Measurements from ENCODE around the gene ZNF561. TPM values are rescaled to one million over a fixed set of nuclear protein-coding genes. Genes with fewer than 3 reads are reported as not detected.

ZNF561 gene
- polyA plus RNA-seq (2013): 34.5 and 34.6 TPM in 2 replicates

DNA sequence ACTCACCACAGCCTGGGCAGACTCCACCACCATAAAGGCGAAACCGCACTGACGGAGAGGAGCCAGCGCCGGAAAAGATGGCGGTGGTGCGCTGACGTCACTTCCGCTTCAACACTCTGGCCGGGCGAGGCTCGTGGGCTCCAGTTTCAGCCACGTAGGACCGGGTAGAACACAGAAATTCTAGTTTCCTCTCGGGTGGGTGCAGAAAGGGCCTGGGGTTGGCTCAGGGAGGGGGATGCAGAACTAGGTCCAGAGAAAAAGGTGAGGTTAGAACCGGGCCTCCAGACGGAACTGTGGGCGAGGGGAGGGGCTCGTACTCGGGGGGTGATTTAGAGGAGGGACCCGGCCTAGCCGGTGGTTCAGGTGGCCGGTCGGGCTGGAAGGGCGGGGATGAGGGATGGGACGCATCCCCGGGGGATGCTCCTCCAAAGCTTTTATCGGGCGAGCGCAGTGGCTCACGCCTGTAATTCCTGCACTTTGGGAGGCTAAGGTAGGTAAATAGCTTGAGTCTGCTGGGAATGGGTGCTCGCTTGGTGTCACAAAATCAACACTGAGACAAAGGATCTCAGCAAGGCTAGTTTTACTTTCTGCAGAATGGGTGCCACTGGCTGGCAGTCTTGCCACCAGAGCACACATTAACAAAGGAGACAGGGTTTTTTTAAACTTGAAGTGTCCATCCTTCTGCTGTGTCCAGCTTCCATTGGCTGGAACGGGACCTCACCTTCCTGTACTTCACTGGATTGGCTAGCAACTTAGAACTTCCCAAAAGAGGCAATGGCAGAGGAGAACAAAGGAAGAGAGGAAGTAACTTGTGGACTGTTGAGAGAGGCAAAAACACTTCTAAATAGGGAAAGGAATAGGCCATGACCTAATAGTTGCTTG lies at the start of gene ZNF561:
Gene ZNF561 (minus strand): TSS at position 77 of the 882 bp plus-strand sequence. CDS start 1,776 bp downstream, outside the sequence.
- peak within 1 kb of the TSS; percentile 87 for H3K4me3 ChIP-seq (ENCODE audit: low read depth, low read length)
- H3K9ac ChIP-seq (ENCODE audit: low read length): peak within 1 kb of the TSS; percentile 93
- H2BK12ac ChIP-seq (ENCODE audit: low read length): peak within 1 kb of the TSS; percentile 38
- peak within 1 kb of the TSS; percentile 86 for H4K91ac ChIP-seq (ENCODE audit: low read depth, low read length)
- H3K27ac ChIP-seq (ENCODE audit: low read depth, low read length): peak within 1 kb of the TSS; percentile 91
- H3K36me3 ChIP-seq (ENCODE audit: control insufficient read depth in 1 of 2, insufficient read depth in 2 of 2, low read length in 2 of 2): peaks cover 16 to 28% of the 10 kb centered on the region in 2 experiments
- H4K8ac ChIP-seq (ENCODE audit: low read depth, low read length): peak within 1 kb of the TSS; percentile 86
- H3K79me1 ChIP-seq (ENCODE audit: low read length): peaks cover 9% of the 10 kb centered on the region
- no CpG with 5 or more reads among the region's 33 CpGs for WGBS (ENCODE audit: extremely low coverage, insufficient coverage, insufficient read length)
- peaks cover 5 to 6% of the 10 kb centered on the region in 2 experiments for H3K4me1 ChIP-seq (ENCODE audit: control insufficient read depth in 1 of 2, insufficient read depth in 2 of 2, low read length in 2 of 2)
- H3K79me2 ChIP-seq (ENCODE audit: control insufficient read depth, insufficient read depth, low read length, poor library complexity): peaks cover 8% of the 10 kb centered on the region
- H3K18ac ChIP-seq (ENCODE audit: low read length): peak within 1 kb of the TSS; percentile 94
- peak within 1 kb of the TSS; percentile 90 for H4K12ac ChIP-seq (ENCODE audit: low read depth, low read length)
- H3K4me2 ChIP-seq (ENCODE audit: low read length): peak within 1 kb of the TSS; percentile 75
- H3K14ac ChIP-seq (ENCODE audit: low read length): peak within 1 kb of the TSS; percentile 74
- peak within 1 kb of the TSS; percentile 33 for H2AK5ac ChIP-seq (ENCODE audit: low read length)
- no peaks in the 10 kb centered on the region for H3K9me3 ChIP-seq (ENCODE audit: insufficient read depth, low read depth, low read length)
- peak; percentile 76 to 86 for DNase-seq
- no peaks in the 10 kb centered on the region for H3K27me3 ChIP-seq (ENCODE audit: insufficient read depth, low read length)
- peak within 1 kb of the TSS; percentile 90 for H2BK5ac ChIP-seq (ENCODE audit: low read depth, low read length, poor library complexity)
- peak within 1 kb of the TSS; percentile 64 for H3K4ac ChIP-seq (ENCODE audit: low read depth, low read length)
- peak within 1 kb of the TSS; percentile 62 for H2AFZ ChIP-seq (ENCODE audit: insufficient read depth, low read length, poor library complexity)
- peak within 1 kb of the TSS; percentile 86 for H2BK120ac ChIP-seq (ENCODE audit: insufficient read depth, low read length, poor library complexity)
- H3K23ac ChIP-seq (ENCODE audit: low read length): no peak within 1 kb of the TSS

- Histone ChIP-seq H4K91ac (ENCODE audit: low read depth, low read length) (no peak overlapping the region), H3K4me2 (ENCODE audit: low read length) (no peak overlapping the region), H3K9me3 (ENCODE audit: insufficient read depth, low read depth, low read length) (peaks cover 6% of the 10 kb centered on the region), H2BK120ac (ENCODE audit: insufficient read depth, low read length, poor library complexity) (no peak overlapping the region), H3K4me1 (ENCODE audit: control insufficient read depth in 1 of 2, insufficient read depth in 2 of 2, low read length in 2 of 2) (peaks cover 0 to 3% of the 10 kb centered on the region in 2 experiments), H3K4ac (ENCODE audit: low read depth, low read length) (no peak overlapping the region), H3K9ac (ENCODE audit: low read length) (no peak overlapping the region), H3K18ac (ENCODE audit: low read length) (no peak overlapping the region), H3K4me3 (ENCODE audit: low read depth, low read length) (no peak overlapping the region), H2AFZ (ENCODE audit: insufficient read depth, low read length, poor library complexity) (no peak overlapping the region), H4K12ac (ENCODE audit: low read depth, low read length) (no peak overlapping the region), H3K79me2 (ENCODE audit: control insufficient read depth, insufficient read depth, low read length, poor library complexity) (peaks cover 2% of the 10 kb centered on the region), H2BK12ac (ENCODE audit: low read length) (no peak overlapping the region), H3K23ac (ENCODE audit: low read length) (no peak overlapping the region), H3K79me1 (ENCODE audit: low read length) (no peaks in the 10 kb centered on the region), H3K36me3 (ENCODE audit: control insufficient read depth in 1 of 2, insufficient read depth in 2 of 2, low read length in 2 of 2) (peaks cover 1 to 7% of the 10 kb centered on the region in 2 experiments), H3K27ac (ENCODE audit: low read depth, low read length) (no peak overlapping the region), H4K8ac (ENCODE audit: low read depth, low read length) (no peak overlapping the region), H3K27me3 (ENCODE audit: insufficient read depth, low read length) (no peaks in the 10 kb centered on the region), H3K14ac (ENCODE audit: low read length) (no peak overlapping the region), H2BK5ac (ENCODE audit: low read depth, low read length, poor library complexity) (no peak overlapping the region), H2AK5ac (ENCODE audit: low read length) (no peak overlapping the region)
- no peak for DNase-seq
- no CpG with 5 or more reads among the region's 2 CpGs for WGBS (ENCODE audit: extremely low coverage, insufficient coverage, insufficient read length)
Measured at GRCh38 chr19:9668544-9668943, 47.5 kb upstream of the ZNF561 start.

GRCh38 chr19:9667898-9668297 lies 46.9 kb upstream of the ZNF561 start:
- no peak overlapping the region for H2BK5ac ChIP-seq (ENCODE audit: low read depth, low read length, poor library complexity)
- no peak overlapping the region for H3K4me3 ChIP-seq (ENCODE audit: low read depth, low read length)
- no peak for DNase-seq
- H4K12ac ChIP-seq (ENCODE audit: low read depth, low read length): no peak overlapping the region
- H3K14ac ChIP-seq (ENCODE audit: low read length): no peak overlapping the region
- no peak overlapping the region for H3K23ac ChIP-seq (ENCODE audit: low read length)
- no CpG with 5 or more reads among the region's 3 CpGs for WGBS (ENCODE audit: extremely low coverage, insufficient coverage, insufficient read length)
- no peaks in the 10 kb centered on the region for H3K27me3 ChIP-seq (ENCODE audit: insufficient read depth, low read length)
- H2BK12ac ChIP-seq (ENCODE audit: low read length): no peak overlapping the region
- no peak overlapping the region for H3K4me2 ChIP-seq (ENCODE audit: low read length)
- no peak overlapping the region for H3K27ac ChIP-seq (ENCODE audit: low read depth, low read length)
- H3K9ac ChIP-seq (ENCODE audit: low read length): no peak overlapping the region
- H3K4ac ChIP-seq (ENCODE audit: low read depth, low read length): peak overlapping the region; percentile 79
- peaks cover 1 to 7% of the 10 kb centered on the region in 2 experiments for H3K36me3 ChIP-seq (ENCODE audit: control insufficient read depth in 1 of 2, insufficient read depth in 2 of 2, low read length in 2 of 2)
- H3K79me1 ChIP-seq (ENCODE audit: low read length): no peaks in the 10 kb centered on the region
- H3K18ac ChIP-seq (ENCODE audit: low read length): no peak overlapping the region
- H3K9me3 ChIP-seq (ENCODE audit: insufficient read depth, low read depth, low read length): peaks cover 2% of the 10 kb centered on the region
- no peak overlapping the region for H4K8ac ChIP-seq (ENCODE audit: low read depth, low read length)
- H2AFZ ChIP-seq (ENCODE audit: insufficient read depth, low read length, poor library complexity): no peak overlapping the region
- H2AK5ac ChIP-seq (ENCODE audit: low read length): no peak overlapping the region
- no peak overlapping the region for H4K91ac ChIP-seq (ENCODE audit: low read depth, low read length)
- peaks cover 2% of the 10 kb centered on the region for H3K79me2 ChIP-seq (ENCODE audit: control insufficient read depth, insufficient read depth, low read length, poor library complexity)
- H2BK120ac ChIP-seq (ENCODE audit: insufficient read depth, low read length, poor library complexity): no peak overlapping the region
- H3K4me1 ChIP-seq (ENCODE audit: control insufficient read depth in 1 of 2, insufficient read depth in 2 of 2, low read length in 2 of 2): peaks cover 0 to 3% of the 10 kb centered on the region in 2 experiments

DNA sequence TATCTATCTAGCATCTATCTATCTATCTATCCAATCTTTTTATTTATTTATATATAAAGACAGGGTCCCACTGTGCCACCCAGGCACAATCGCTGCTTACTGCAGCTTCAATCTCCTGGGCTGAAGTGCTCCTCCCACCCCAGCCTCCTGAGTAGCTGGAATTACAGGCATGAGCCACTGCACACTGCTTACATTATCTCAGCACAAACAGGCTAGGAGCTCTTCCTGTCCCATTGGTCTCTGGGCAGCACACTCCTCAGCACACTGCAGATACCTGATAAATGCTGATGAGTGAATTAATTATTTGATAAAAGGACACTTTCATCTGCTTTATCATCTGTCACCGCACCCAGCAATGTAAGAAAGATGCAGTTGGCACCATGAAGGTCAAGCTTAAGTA lies 37.7 kb upstream of the ZNF561 start:
- Histone ChIP-seq H3K36me3 (ENCODE audit: control insufficient read depth in 1 of 2, insufficient read depth in 2 of 2, low read length in 2 of 2) (peaks cover 18 to 28% of the 10 kb centered on the region in 2 experiments), H3K79me2 (ENCODE audit: control insufficient read depth, insufficient read depth, low read length, poor library complexity) (no peaks in the 10 kb centered on the region), H3K4me1 (ENCODE audit: control insufficient read depth in 1 of 2, insufficient read depth in 2 of 2, low read length in 2 of 2) (no peaks in the 10 kb centered on the region), H4K91ac (ENCODE audit: low read depth, low read length) (no peak overlapping the region), H3K27ac (ENCODE audit: low read depth, low read length) (no peak overlapping the region), H3K79me1 (ENCODE audit: low read length) (no peaks in the 10 kb centered on the region), H2BK5ac (ENCODE audit: low read depth, low read length, poor library complexity) (no peak overlapping the region), H4K8ac (ENCODE audit: low read depth, low read length) (no peak overlapping the region), H4K12ac (ENCODE audit: low read depth, low read length) (no peak overlapping the region), H3K14ac (ENCODE audit: low read length) (no peak overlapping the region), H3K4me2 (ENCODE audit: low read length) (no peak overlapping the region), H2BK120ac (ENCODE audit: insufficient read depth, low read length, poor library complexity) (no peak overlapping the region), H3K9ac (ENCODE audit: low read length) (no peak overlapping the region), H2BK12ac (ENCODE audit: low read length) (no peak overlapping the region), H2AFZ (ENCODE audit: insufficient read depth, low read length, poor library complexity) (no peak overlapping the region), H3K9me3 (ENCODE audit: insufficient read depth, low read depth, low read length) (peaks cover 9% of the 10 kb centered on the region), H3K23ac (ENCODE audit: low read length) (no peak overlapping the region), H3K18ac (ENCODE audit: low read length) (no peak overlapping the region), H2AK5ac (ENCODE audit: low read length) (no peak overlapping the region), H3K4ac (ENCODE audit: low read depth, low read length) (no peak overlapping the region), H3K27me3 (ENCODE audit: insufficient read depth, low read length) (no peaks in the 10 kb centered on the region), H3K4me3 (ENCODE audit: low read depth, low read length) (no peak overlapping the region)
- no peak for DNase-seq
- no CpG with 5 or more reads among the region's 2 CpGs for WGBS (ENCODE audit: extremely low coverage, insufficient coverage, insufficient read length)
